Esophagus muscularis mucosa (tissue), 4 donors: ENCODE results near the gene APPL2. TPM values are rescaled to one million over a fixed set of nuclear protein-coding genes. Genes with fewer than 3 reads are reported as not detected.

Experiments used
- DNase-seq: peaks from one replicate; pipeline ENCODE4 v3.0.0-alpha.2; 2017; ENCODE audit errors: extremely low spot score
- H3K27ac ChIP-seq, 4 donors: fragments of 200-600 bp; sonication (generic); replicated peaks in 1 of 4; 1 replicate in 3 of 4; 2 replicates in 1 of 4; pipeline ENCODE4 v1.5.1; 2016 to 2019; ENCODE audit warnings: mild to moderate bottlenecking in 1 of 4
- H3K27me3 ChIP-seq, 4 donors: fragments of 200-600 bp; sonication (generic); one replicate each; pipeline versions ENCODE4 v1.5.1 to v1.6.0; 2016 to 2019
- H3K36me3 ChIP-seq, 4 donors: fragments of 200-600 bp; sonication (generic); one replicate each; pipeline ENCODE4 v1.5.1; 2016 to 2019
- H3K4me1 ChIP-seq, 4 donors: fragments of 200-600 bp; sonication (generic); one replicate each; pipeline ENCODE4 v1.5.1; 2016 to 2019
- H3K4me3 ChIP-seq, 4 donors: fragments of 200-600 bp; sonication (generic); 1 replicate in 2 of 4; 2 replicates in 2 of 4; pipeline ENCODE4 v1.5.1; 2016 to 2019; ENCODE audit warnings: mild to moderate bottlenecking in 4 of 4, moderate library complexity in 1 of 4
- H3K9me3 ChIP-seq, 4 donors: fragments of 200-600 bp; sonication (generic); 1 replicate in 3 of 4; 2 replicates in 1 of 4; pipeline ENCODE4 v1.5.1; 2016 to 2019
- EP300 ChIP-seq: sonication (generic); formaldehyde crosslinking; IDR thresholded peaks from one replicate; pipeline ENCODE4 v1.6.1; 2017; ENCODE audit warnings: antibody characterized with exemption
- POLR2A ChIP-seq: fragments of 450-650 bp; IDR thresholded peaks from one replicate; pipeline ENCODE4 v1.6.1; 2017; ENCODE audit warnings: antibody characterized with exemption, moderate library complexity, mild to moderate bottlenecking, low read depth
- POLR2AphosphoS5 ChIP-seq, 2 donors: sonication (generic); formaldehyde crosslinking; IDR thresholded peaks; one replicate each; pipeline ENCODE4 v1.6.1; 2017; ENCODE audit warnings: antibody characterized with exemption in 2 of 2
- WGBS: methylation state at CpG from one replicate; pipeline ENCODE4 v1.1.5; 2018; 5-methylcytosine and 5-hydroxymethylcytosine counted together
- intact Hi-C: fragments of 100-400 bp; cut with DNase I; formaldehyde crosslinking; loops from one replicate; pipeline ENCODE4 v1.15.1; 2023
- total RNA-seq, 4 donors: library from RNA; depleted of rRNA; stranded (reverse); fragments of >200 nt; gene quantifications; one replicate each; pipeline versions ENCODE4 v1.1.0 to v1.2.1, GENCODE V29; 2016
- TF ChIP-seq, protein P1 (sequence below), 3 experiments: fragments of 200-600 bp in 2 of 3; fragments of 450-650 bp in 1 of 3; sonication (generic) in 2 of 3; IDR thresholded peaks; one replicate each; pipeline ENCODE4 v1.5.1; 2017 to 2019; ENCODE audit warnings: antibody characterized with exemption in 3 of 3, mild to moderate bottlenecking in 2 of 3, moderate library complexity in 1 of 3

Gene APPL2
- total RNA-seq, 4 donors from 2014 or later, result 16.6 to 30.0 (median 23.3) TPM

DNA sequence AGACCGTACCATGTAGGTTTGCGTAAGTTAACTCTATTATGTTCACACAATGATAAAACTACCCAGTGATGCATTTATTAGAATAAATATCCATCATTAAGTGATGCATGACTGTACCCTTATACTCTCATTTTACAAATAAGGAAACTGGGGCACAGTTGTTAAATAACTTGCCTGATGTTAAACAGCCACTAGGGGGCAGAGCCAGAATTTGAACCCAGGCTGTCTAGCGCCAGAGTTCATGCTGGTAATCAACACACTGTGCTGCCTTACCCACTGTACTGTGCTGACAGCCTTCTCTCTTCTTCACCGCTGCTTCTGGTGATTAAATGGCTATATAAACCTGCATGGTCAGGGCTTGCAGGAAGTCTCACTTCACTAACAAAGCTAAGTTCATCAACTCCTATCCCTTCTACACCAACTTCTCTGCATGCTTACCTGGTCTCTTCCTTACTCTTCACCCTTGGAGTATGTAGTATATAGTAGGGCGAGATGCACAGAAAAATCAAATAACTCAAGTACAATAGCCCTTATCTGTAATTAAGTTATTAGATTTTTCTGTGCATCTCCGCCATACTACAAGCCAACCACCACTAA is 43.6 kb upstream of the APPL2 start:
- Histone ChIP-seq H3K9me3 (no peaks in the 10 kb centered on the region), H3K27me3 (peaks cover 0 to 5% (median 0%) of the 10 kb centered on the region in 4 donors), H3K4me1 (no peaks in the 10 kb centered on the region), H3K27ac (no peak overlapping the region), H3K4me3 (no peak overlapping the region), H3K36me3 (no peaks in the 10 kb centered on the region)
- DNase-seq, result peak; percentile 12
- WGBS, result 83% methylated on average over 6 of the region's 6 CpGs
- TF ChIP-seq POLR2A, result no peak
- TF ChIP-seq, protein P1, sequence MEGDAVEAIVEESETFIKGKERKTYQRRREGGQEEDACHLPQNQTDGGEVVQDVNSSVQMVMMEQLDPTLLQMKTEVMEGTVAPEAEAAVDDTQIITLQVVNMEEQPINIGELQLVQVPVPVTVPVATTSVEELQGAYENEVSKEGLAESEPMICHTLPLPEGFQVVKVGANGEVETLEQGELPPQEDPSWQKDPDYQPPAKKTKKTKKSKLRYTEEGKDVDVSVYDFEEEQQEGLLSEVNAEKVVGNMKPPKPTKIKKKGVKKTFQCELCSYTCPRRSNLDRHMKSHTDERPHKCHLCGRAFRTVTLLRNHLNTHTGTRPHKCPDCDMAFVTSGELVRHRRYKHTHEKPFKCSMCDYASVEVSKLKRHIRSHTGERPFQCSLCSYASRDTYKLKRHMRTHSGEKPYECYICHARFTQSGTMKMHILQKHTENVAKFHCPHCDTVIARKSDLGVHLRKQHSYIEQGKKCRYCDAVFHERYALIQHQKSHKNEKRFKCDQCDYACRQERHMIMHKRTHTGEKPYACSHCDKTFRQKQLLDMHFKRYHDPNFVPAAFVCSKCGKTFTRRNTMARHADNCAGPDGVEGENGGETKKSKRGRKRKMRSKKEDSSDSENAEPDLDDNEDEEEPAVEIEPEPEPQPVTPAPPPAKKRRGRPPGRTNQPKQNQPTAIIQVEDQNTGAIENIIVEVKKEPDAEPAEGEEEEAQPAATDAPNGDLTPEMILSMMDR (IDR thresholded peaks at IDR 0.05), result peak in 2 of 3 experiments; percentile 41 to 47
- intact Hi-C loops, result no loop called here

GRCh38 chr12:105278043-105278697 is 42.2 kb upstream of the APPL2 start:
- Histone ChIP-seq H3K4me1 (no peaks in the 10 kb centered on the region), H3K4me3 (no peak overlapping the region), H3K9me3 (no peaks in the 10 kb centered on the region), H3K27ac (no peak overlapping the region), H3K27me3 (peaks cover 0 to 4% (median 0%) of the 10 kb centered on the region in 4 donors), H3K36me3 (no peaks in the 10 kb centered on the region)
- WGBS, result 61% methylated on average over 4 of the region's 4 CpGs
- intact Hi-C loops, result no loop called here
- TF ChIP-seq EP300, result no peak
- peak; percentile 68 for DNase-seq

DNA sequence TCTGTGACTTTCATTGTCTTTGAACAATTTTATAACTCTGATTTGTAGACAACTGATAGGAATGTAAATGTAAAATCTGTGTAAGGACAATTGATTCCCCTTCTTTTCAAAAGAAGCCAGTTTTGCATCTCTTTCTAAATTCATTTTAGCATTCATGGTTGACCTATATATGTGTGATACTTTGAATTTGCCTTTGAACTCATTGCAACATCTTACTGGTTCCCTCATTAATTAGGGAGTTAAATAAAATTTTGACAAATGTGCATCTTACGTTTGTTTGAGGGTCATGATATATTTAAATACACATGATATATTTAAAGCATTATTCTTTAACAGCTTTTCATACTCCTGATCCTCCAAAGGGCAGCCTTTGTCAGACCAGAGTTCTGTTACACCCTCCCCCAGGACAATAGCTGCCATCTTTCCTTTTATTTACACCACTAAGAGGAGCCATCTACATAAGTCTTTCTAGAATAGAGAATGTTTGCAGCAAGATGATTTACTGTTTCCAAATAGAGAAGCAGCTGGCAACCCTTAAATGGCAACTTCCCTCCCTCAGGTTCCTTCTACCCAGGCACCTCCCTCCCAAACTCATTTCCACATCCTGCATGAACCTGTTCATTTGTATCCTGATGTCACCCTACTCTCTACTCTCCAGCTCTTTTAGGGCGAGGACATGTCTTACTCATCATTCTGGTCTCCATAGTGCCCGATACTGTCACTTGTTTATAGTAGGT is 40.2 kb upstream of the APPL2 start:
- no peaks in the 10 kb centered on the region for H3K27me3 ChIP-seq
- 75% methylated on average over 3 of the region's 3 CpGs for WGBS
- peak; percentile 62 for DNase-seq
- no peaks in the 10 kb centered on the region for H3K9me3 ChIP-seq
- H3K36me3 ChIP-seq, result no peaks in the 10 kb centered on the region
- H3K4me1 ChIP-seq, result no peaks in the 10 kb centered on the region
- H3K27ac ChIP-seq, result no peak overlapping the region
- TF ChIP-seq EP300 (no peak), POLR2AphosphoS5 (IDR thresholded peaks at IDR 0.05) (no peak), POLR2A (no peak)
- TF ChIP-seq, protein P1 (IDR thresholded peaks at IDR 0.05), result no peak
- intact Hi-C loops, result no loop called here
- no peak overlapping the region for H3K4me3 ChIP-seq

GRCh38 chr12:105274571-105274970 is 38.6 kb upstream of the APPL2 start:
- H3K4me3 ChIP-seq, result no peak overlapping the region
- H3K27ac ChIP-seq, result no peak overlapping the region
- H3K9me3 ChIP-seq, result no peaks in the 10 kb centered on the region
- 94% methylated on average over 5 of the region's 5 CpGs for WGBS
- no peaks in the 10 kb centered on the region for H3K27me3 ChIP-seq
- DNase-seq, result peak; percentile 57
- H3K4me1 ChIP-seq, result no peaks in the 10 kb centered on the region
- intact Hi-C loops, result no loop called here
- TF ChIP-seq POLR2AphosphoS5 (IDR thresholded peaks at IDR 0.05) (no peak), EP300 (no peak), POLR2A (no peak)
- TF ChIP-seq, protein P1 (IDR thresholded peaks at IDR 0.05), result no peak
- no peaks in the 10 kb centered on the region for H3K36me3 ChIP-seq

DNA sequence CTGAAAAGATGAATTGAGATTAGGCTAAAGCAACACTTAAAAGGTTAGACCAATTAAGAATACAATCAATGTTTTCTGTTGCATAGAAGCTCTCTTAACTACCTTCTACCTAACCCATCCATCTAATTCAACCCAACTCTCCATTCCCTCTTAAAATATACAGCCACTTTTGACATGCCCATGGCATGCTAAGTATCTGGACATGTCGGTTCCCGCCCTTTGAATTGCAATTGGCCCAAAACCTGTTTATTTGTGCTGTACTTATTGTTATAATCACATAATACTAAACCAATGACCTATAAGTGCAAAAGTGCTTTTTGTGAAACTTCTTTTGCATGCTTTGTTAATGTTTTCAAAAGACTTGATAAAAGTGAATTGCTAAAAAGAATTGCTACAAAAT is 37.6 kb upstream of the APPL2 start:
- H3K27me3 ChIP-seq, result no peaks in the 10 kb centered on the region
- H3K4me3 ChIP-seq, result no peak overlapping the region
- H3K4me1 ChIP-seq, result no peaks in the 10 kb centered on the region
- no peak overlapping the region for H3K27ac ChIP-seq
- TF ChIP-seq POLR2A (no peak), POLR2AphosphoS5 (IDR thresholded peaks at IDR 0.05) (no peak), EP300 (no peak)
- TF ChIP-seq, protein P1 (IDR thresholded peaks at IDR 0.05), result no peak
- DNase-seq, result no peak
- intact Hi-C loops, result no loop called here
- no peaks in the 10 kb centered on the region for H3K36me3 ChIP-seq
- 76% methylated on average over 2 of the region's 2 CpGs for WGBS
- no peaks in the 10 kb centered on the region for H3K9me3 ChIP-seq
